ENCODE results near the gene PDXK.

Gene PDXK

GRCh38 chr21:43721939-43722338 is 3.0 kb downstream of the PDXK start:
- Histone ChIP-seq H3K9me3 (no peaks in the 10 kb centered on the region), H3K4me1 (peaks cover 6% of the 10 kb centered on the region; the same call in 1 of the 2 replicates), H3K4me3 (no peak overlapping the region), H3K36me3 (replicated peaks) (peaks cover 15% of the 10 kb centered on the region), H3K27me3 (ENCODE audit: low read depth) (no peaks in the 10 kb centered on the region)
- DNase-seq (ENCODE audit: low spot score in 2 of 2), result no peak
- in situ Hi-C loops (cut with MboI; ENCODE audit: low sequenced_read_pairs), result loop anchor here (10.0 kb wide), 1 partner anchor 53 kb away; the partner anchor contains the start of gene CSTB

- H3K4me1 ChIP-seq, result peaks cover 8% of the 10 kb centered on the region
- peaks cover 15% of the 10 kb centered on the region for H3K36me3 ChIP-seq (replicated peaks)
- H3K4me3 ChIP-seq, result no peak overlapping the region
- no peak for DNase-seq (ENCODE audit: low spot score in 2 of 2)
- H3K9me3 ChIP-seq, result no peaks in the 10 kb centered on the region
- no peaks in the 10 kb centered on the region for H3K27me3 ChIP-seq (ENCODE audit: low read depth)
- in situ Hi-C loops (cut with MboI; ENCODE audit: low sequenced_read_pairs), result loop anchor here (10.0 kb wide), 1 partner anchor 51 kb away; the partner anchor contains the start of gene CSTB
Measured at GRCh38 chr21:43723648-43724047, 4.7 kb downstream of the PDXK start.

GRCh38 chr21:43726686-43727518 is 8.0 kb downstream of the PDXK start:
- peaks cover 8% of the 10 kb centered on the region for H3K4me1 ChIP-seq
- no peak for DNase-seq (ENCODE audit: low spot score in 2 of 2)
- H3K27me3 ChIP-seq (ENCODE audit: low read depth), result no peaks in the 10 kb centered on the region
- H3K9me3 ChIP-seq, result no peaks in the 10 kb centered on the region
- in situ Hi-C loops (cut with MboI; ENCODE audit: low sequenced_read_pairs), result loop anchor here (10.0 kb wide), 1 partner anchor 48 kb away; the partner anchor contains the start of gene CSTB
- H3K4me3 ChIP-seq, result no peak overlapping the region
- peaks cover 10% of the 10 kb centered on the region for H3K36me3 ChIP-seq (replicated peaks)

- in situ Hi-C loops (cut with MboI; ENCODE audit: low sequenced_read_pairs), result loop anchor here (10.0 kb wide), 1 partner anchor 47 kb away; the partner anchor contains the start of gene CSTB
- H3K4me1 ChIP-seq, result peaks cover 8% of the 10 kb centered on the region
- H3K4me3 ChIP-seq, result peak overlapping the region; percentile 62
- no peaks in the 10 kb centered on the region for H3K27me3 ChIP-seq (ENCODE audit: low read depth)
- DNase-seq (ENCODE audit: low spot score in 2 of 2), result no peak
- peaks cover 10% of the 10 kb centered on the region for H3K36me3 ChIP-seq (replicated peaks)
- no peaks in the 10 kb centered on the region for H3K9me3 ChIP-seq
Measured at GRCh38 chr21:43727519-43728153, 8.7 kb downstream of the PDXK start.

GRCh38 chr21:43728154-43728466 is 9.2 kb downstream of the PDXK start:
- peaks cover 8% of the 10 kb centered on the region for H3K4me1 ChIP-seq
- H3K36me3 ChIP-seq (replicated peaks), result peaks cover 10% of the 10 kb centered on the region
- in situ Hi-C loops (cut with MboI; ENCODE audit: low sequenced_read_pairs), result loop anchor here (10.0 kb wide), 1 partner anchor 47 kb away; the partner anchor contains the start of gene CSTB
- no peak for DNase-seq (ENCODE audit: low spot score in 2 of 2)
- H3K4me3 ChIP-seq, result peak overlapping the region; percentile 62
- no peaks in the 10 kb centered on the region for H3K9me3 ChIP-seq
- H3K27me3 ChIP-seq (ENCODE audit: low read depth), result no peaks in the 10 kb centered on the region

GRCh38 chr21:43728467-43729390 is 9.8 kb downstream of the PDXK start:
- Histone ChIP-seq H3K4me1 (peaks cover 8% of the 10 kb centered on the region), H3K4me3 (peak overlapping the region; percentile 62)
- in situ Hi-C loops (cut with MboI; ENCODE audit: low sequenced_read_pairs), result loop anchor here (10.0 kb wide), 1 partner anchor 46 kb away; the partner anchor contains the start of gene CSTB

GRCh38 chr21:43731476-43731875 is 12.5 kb downstream of the PDXK start:
- Histone ChIP-seq H3K4me3 (no peak overlapping the region), H3K36me3 (replicated peaks) (no peaks in the 10 kb centered on the region; the same call in 1 of the 2 replicates), H3K4me1 (peaks cover 8% of the 10 kb centered on the region), H3K27me3 (ENCODE audit: low read depth) (no peaks in the 10 kb centered on the region), H3K9me3 (no peaks in the 10 kb centered on the region)
- in situ Hi-C loops (cut with MboI; ENCODE audit: low sequenced_read_pairs), result no loop called here
- DNase-seq (ENCODE audit: low spot score in 2 of 2), result no peak

More at GRCh38 chr21:43728467-43729390, 9.8 kb downstream of the PDXK start:
- H3K9me3 ChIP-seq, result no peaks in the 10 kb centered on the region
- DNase-seq (ENCODE audit: low spot score in 2 of 2), result peak; percentile 82 to 92
- H3K27me3 ChIP-seq (ENCODE audit: low read depth), result no peaks in the 10 kb centered on the region
- H3K36me3 ChIP-seq (replicated peaks), result peaks cover 5% of the 10 kb centered on the region

GRCh38 chr21:43731891-43732711 is 13.2 kb downstream of the PDXK start:
- in situ Hi-C loops (cut with MboI; ENCODE audit: low sequenced_read_pairs), result no loop called here
- no peak for DNase-seq (ENCODE audit: low spot score in 2 of 2)
- Histone ChIP-seq H3K4me1 (peaks cover 8% of the 10 kb centered on the region), H3K27me3 (ENCODE audit: low read depth) (no peaks in the 10 kb centered on the region), H3K9me3 (no peaks in the 10 kb centered on the region), H3K4me3 (no peak overlapping the region), H3K36me3 (replicated peaks) (no peaks in the 10 kb centered on the region; the same call in 1 of the 2 replicates)

- in situ Hi-C loops (cut with MboI; ENCODE audit: low sequenced_read_pairs), result no loop called here
- Histone ChIP-seq H3K36me3 (replicated peaks) (peaks cover under 1% of the 10 kb centered on the region; the same call in 1 of the 2 replicates), H3K4me1 (peaks cover 3% of the 10 kb centered on the region), H3K4me3 (no peak overlapping the region), H3K9me3 (no peaks in the 10 kb centered on the region), H3K27me3 (ENCODE audit: low read depth) (no peaks in the 10 kb centered on the region)
- no peak for DNase-seq (ENCODE audit: low spot score in 2 of 2)
Measured at GRCh38 chr21:43733060-43733459, 14.1 kb downstream of the PDXK start.

GRCh38 chr21:43733529-43734071 is 14.7 kb downstream of the PDXK start:
- H3K9me3 ChIP-seq, result no peaks in the 10 kb centered on the region
- no peaks in the 10 kb centered on the region for H3K27me3 ChIP-seq (ENCODE audit: low read depth)
- no peak for DNase-seq (ENCODE audit: low spot score in 2 of 2)
- H3K36me3 ChIP-seq (replicated peaks), result peaks cover 3% of the 10 kb centered on the region; the same call in 1 of the 2 replicates
- no peaks in the 10 kb centered on the region; the same call in 1 of the 2 replicates for H3K4me1 ChIP-seq
- H3K4me3 ChIP-seq, result no peak overlapping the region
- in situ Hi-C loops (cut with MboI; ENCODE audit: low sequenced_read_pairs), result no loop called here

GRCh38 chr21:43734131-43734927 is 15.4 kb downstream of the PDXK start:
- in situ Hi-C loops (cut with MboI; ENCODE audit: low sequenced_read_pairs), result no loop called here
- peaks cover 3% of the 10 kb centered on the region; the same call in 1 of the 2 replicates for H3K36me3 ChIP-seq (replicated peaks)
- H3K27me3 ChIP-seq (ENCODE audit: low read depth), result no peaks in the 10 kb centered on the region
- H3K9me3 ChIP-seq, result no peaks in the 10 kb centered on the region
- DNase-seq (ENCODE audit: low spot score in 2 of 2), result no peak
- no peak overlapping the region for H3K4me3 ChIP-seq
- H3K4me1 ChIP-seq, result no peaks in the 10 kb centered on the region; the same call in 1 of the 2 replicates

- H3K4me1 ChIP-seq, result no peaks in the 10 kb centered on the region; the same call in 1 of the 2 replicates
- H3K36me3 ChIP-seq (replicated peaks), result peaks cover 3% of the 10 kb centered on the region; the same call in 1 of the 2 replicates
- no peak for DNase-seq (ENCODE audit: low spot score in 2 of 2)
- no peaks in the 10 kb centered on the region for H3K9me3 ChIP-seq
- in situ Hi-C loops (cut with MboI; ENCODE audit: low sequenced_read_pairs), result no loop called here
- H3K27me3 ChIP-seq (ENCODE audit: low read depth), result no peaks in the 10 kb centered on the region
- H3K4me3 ChIP-seq, result no peak overlapping the region
Measured at GRCh38 chr21:43734928-43735229, 15.9 kb downstream of the PDXK start.
